SK-N-SH treated with all-trans-retinoic acid at 6 μM for 48 hours (cell line): ENCODE measurements around the gene OSMR.

Experiments
- ATAC-seq: fragments of 200-7000 bp; cut with Tn5 transposase; 3 replicates; pipeline ENCODE4 v1.9.1; 2020; ENCODE audit warnings: mild to moderate bottlenecking, moderate library complexity
- ARNTL ChIP-seq: fragments of 450-650 bp; formaldehyde crosslinking; IDR thresholded peaks from 2 replicates; pipeline ENCODE4 v1.5.0; 2020; ENCODE audit warnings: low read depth, mild to moderate bottlenecking, moderate library complexity, borderline replicate concordance
- BACH2 ChIP-seq: fragments of 250-450 bp; sonication (Bioruptor Pico); IDR thresholded peaks from 2 replicates; pipeline ENCODE4 v1.9.0; 2021; ENCODE audit warnings: mild to moderate bottlenecking, borderline replicate concordance
- CREB5 ChIP-seq: fragments of 250-450 bp; sonication (Bioruptor Pico); IDR thresholded peaks from 2 replicates; pipeline ENCODE4 v1.5.1; 2020; ENCODE audit warnings: low read depth, mild to moderate bottlenecking, moderate library complexity
- CSDC2 ChIP-seq: fragments of 250-450 bp; sonication (Bioruptor Pico); IDR thresholded peaks from 2 replicates; pipeline ENCODE4 v1.5.0; 2020; ENCODE audit warnings: mild to moderate bottlenecking, moderate library complexity
- ESRRG ChIP-seq: fragments of 250-450 bp; sonication (Bioruptor Pico); IDR thresholded peaks from 2 replicates; pipeline ENCODE4 v1.6.1; 2021; ENCODE audit warnings: mild to moderate bottlenecking
- GLIS3 ChIP-seq: fragments of 250-450 bp; sonication (Bioruptor Pico); IDR thresholded peaks from 2 replicates; pipeline ENCODE4 v1.5.0; 2020; ENCODE audit warnings: mild to moderate bottlenecking, moderate library complexity
- ISL1 ChIP-seq: fragments of 250-450 bp; sonication (Bioruptor Pico); IDR thresholded peaks from 2 replicates; pipeline ENCODE4 v2.1.2; 2022; ENCODE audit warnings: mild to moderate bottlenecking, moderate library complexity
- OSR1 ChIP-seq: fragments of 250-450 bp; sonication (Bioruptor Pico); IDR thresholded peaks from 2 replicates; pipeline ENCODE4 v1.8.0; 2022; ENCODE audit warnings: moderate library complexity, mild to moderate bottlenecking, inconsistent platforms
- PATZ1 ChIP-seq: fragments of 250-450 bp; sonication (Bioruptor Pico); IDR thresholded peaks from 2 replicates; pipeline ENCODE4 v1.8.0; 2020; ENCODE audit warnings: mild to moderate bottlenecking, moderate library complexity, borderline replicate concordance
- POU6F1 ChIP-seq: fragments of 250-450 bp; sonication (Bioruptor Pico); IDR thresholded peaks from 2 replicates; pipeline ENCODE4 v1.8.0; 2021; ENCODE audit warnings: low read depth, mild to moderate bottlenecking, moderate library complexity, borderline replicate concordance
- PPARA ChIP-seq: fragments of 250-450 bp; sonication (Bioruptor Pico); IDR thresholded peaks from 2 replicates; pipeline ENCODE4 v1.5.0; 2020; ENCODE audit warnings: mild to moderate bottlenecking, borderline replicate concordance
- RARB ChIP-seq: fragments of 250-450 bp; sonication (Bioruptor Pico); IDR thresholded peaks from 2 replicates; pipeline ENCODE4 v1.8.0; 2021; ENCODE audit warnings: mild to moderate bottlenecking, moderate library complexity
- SNAI2 ChIP-seq: fragments of 250-450 bp; sonication (Bioruptor Pico); IDR thresholded peaks from 2 replicates; pipeline ENCODE4 v1.5.0; 2020; ENCODE audit warnings: mild to moderate bottlenecking, moderate library complexity
- TCF4 ChIP-seq: fragments of 250-450 bp; sonication (Bioruptor Pico); IDR thresholded peaks from 2 replicates; pipeline ENCODE4 v1.8.0; 2021; ENCODE audit warnings: mild to moderate bottlenecking, moderate library complexity, borderline replicate concordance
- TOX ChIP-seq: fragments of 250-450 bp; sonication (Bioruptor Pico); IDR thresholded peaks from 2 replicates; pipeline ENCODE4 v1.8.0; 2021; ENCODE audit warnings: mild to moderate bottlenecking, moderate library complexity, borderline replicate concordance
- TSHZ2 ChIP-seq: fragments of 250-450 bp; sonication (Bioruptor Pico); IDR thresholded peaks from 2 replicates; pipeline ENCODE4 v1.5.0; 2020; ENCODE audit warnings: mild to moderate bottlenecking, moderate library complexity
- ZC3H10 ChIP-seq: fragments of 250-450 bp; sonication (Bioruptor Pico); IDR thresholded peaks from 2 replicates; pipeline ENCODE4 v1.5.1; 2021; ENCODE audit warnings: mild to moderate bottlenecking, moderate library complexity
- ZFP3 ChIP-seq: fragments of 250-450 bp; sonication (Bioruptor Pico); IDR thresholded peaks from 2 replicates; pipeline ENCODE4 v1.5.0; 2020; ENCODE audit warnings: mild to moderate bottlenecking, moderate library complexity
- ZFP30 ChIP-seq: fragments of 450-650 bp; formaldehyde crosslinking; IDR thresholded peaks from 2 replicates; pipeline ENCODE4 v1.5.0; 2022; ENCODE audit warnings: mild to moderate bottlenecking, moderate library complexity
- ZNF565 ChIP-seq: fragments of 450-650 bp; formaldehyde crosslinking; conservative IDR thresholded peaks from 2 replicates; pipeline ENCODE4 v1.5.0; 2020; ENCODE audit warnings: low read depth, mild to moderate bottlenecking, moderate library complexity
- ZNF70 ChIP-seq: fragments of 450-650 bp; formaldehyde crosslinking; IDR thresholded peaks from 2 replicates; pipeline ENCODE4 v1.5.0; 2020; ENCODE audit warnings: mild to moderate bottlenecking, moderate library complexity
- ZNF8 ChIP-seq: fragments of 450-650 bp; formaldehyde crosslinking; IDR thresholded peaks from 2 replicates; pipeline ENCODE4 v1.5.0; 2020; ENCODE audit warnings: mild to moderate bottlenecking, moderate library complexity
- TF ChIP-seq, protein P1 (sequence below): fragments of 250-450 bp; sonication (Bioruptor Pico); IDR thresholded peaks from 2 replicates; pipeline ENCODE4 v1.5.1; 2021; ENCODE audit warnings: mild to moderate bottlenecking, moderate library complexity

Gene OSMR

DNA sequence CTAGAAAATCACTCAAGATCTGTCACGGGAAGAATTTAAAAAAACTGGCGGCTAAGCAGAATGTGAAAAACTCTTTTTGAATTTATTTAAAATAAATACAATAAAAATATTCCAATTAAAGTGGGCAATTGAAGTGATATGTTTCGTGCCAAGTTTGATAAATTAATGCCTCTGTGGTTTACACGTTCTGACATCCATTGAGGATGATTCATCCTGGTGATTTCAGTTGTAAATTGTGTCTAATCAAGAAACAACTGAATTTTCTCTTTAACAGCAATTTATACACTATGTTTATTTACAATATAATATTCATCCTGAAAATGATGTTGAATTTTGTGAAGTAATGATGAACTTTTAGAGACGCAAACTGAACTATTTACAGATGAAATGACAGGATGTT, 21.0 kb upstream of the OSMR start:
- TF ChIP-seq ARNTL (no peak), ZC3H10 (CRISPR knock-in tag) (no peak), ZNF8 (CRISPR knock-in tag) (no peak), CSDC2 (CRISPR knock-in tag) (no peak), GLIS3 (CRISPR knock-in tag) (no peak), ZFP3 (CRISPR knock-in tag) (no peak), OSR1 (CRISPR knock-in tag) (no peak), SNAI2 (CRISPR knock-in tag) (no peak), ZNF70 (CRISPR knock-in tag) (no peak), TCF4 (CRISPR knock-in tag) (no peak), ESRRG (no peak), RARB (CRISPR knock-in tag) (no peak), POU6F1 (CRISPR knock-in tag) (no peak), TSHZ2 (no peak), ZFP30 (CRISPR knock-in tag) (no peak)
- TF ChIP-seq, protein P1, sequence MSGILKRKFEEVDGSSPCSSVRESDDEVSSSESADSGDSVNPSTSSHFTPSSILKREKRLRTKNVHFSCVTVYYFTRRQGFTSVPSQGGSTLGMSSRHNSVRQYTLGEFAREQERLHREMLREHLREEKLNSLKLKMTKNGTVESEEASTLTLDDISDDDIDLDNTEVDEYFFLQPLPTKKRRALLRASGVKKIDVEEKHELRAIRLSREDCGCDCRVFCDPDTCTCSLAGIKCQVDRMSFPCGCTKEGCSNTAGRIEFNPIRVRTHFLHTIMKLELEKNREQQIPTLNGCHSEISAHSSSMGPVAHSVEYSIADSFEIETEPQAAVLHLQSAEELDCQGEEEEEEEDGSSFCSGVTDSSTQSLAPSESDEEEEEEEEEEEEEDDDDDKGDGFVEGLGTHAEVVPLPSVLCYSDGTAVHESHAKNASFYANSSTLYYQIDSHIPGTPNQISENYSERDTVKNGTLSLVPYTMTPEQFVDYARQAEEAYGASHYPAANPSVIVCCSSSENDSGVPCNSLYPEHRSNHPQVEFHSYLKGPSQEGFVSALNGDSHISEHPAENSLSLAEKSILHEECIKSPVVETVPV (CRISPR knock-in tag): no peak
- no peak for ATAC-seq

- no peak for TF ChIP-seq ZC3H10 (CRISPR knock-in tag)
- no peak for TF ChIP-seq CSDC2 (CRISPR knock-in tag)
- no peak for TF ChIP-seq OSR1 (CRISPR knock-in tag)
- ATAC-seq: no peak
Measured at GRCh38 chr5:38825494-38825893, 20.3 kb upstream of the OSMR start.

DNA sequence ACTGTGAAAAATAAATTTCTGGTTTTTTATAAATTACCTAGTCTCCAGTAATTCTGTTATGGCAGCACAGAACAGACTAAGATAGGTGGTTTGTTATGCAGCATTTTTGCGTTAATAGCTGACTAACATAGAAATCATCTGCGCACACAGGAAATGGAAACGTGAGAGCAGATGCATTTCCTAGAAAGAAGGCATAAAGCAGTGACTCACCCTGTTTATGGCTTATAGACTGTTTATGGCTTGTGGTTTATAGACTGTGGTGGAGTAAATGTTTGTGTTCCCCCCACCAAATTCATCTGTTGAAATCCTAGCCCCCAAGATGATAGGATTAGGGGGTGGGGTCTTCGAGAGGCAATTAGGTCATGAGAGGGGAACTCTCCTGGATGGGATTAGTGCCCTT, 18.3 kb upstream of the OSMR start:
- ATAC-seq: no peak
- TF ChIP-seq OSR1 (CRISPR knock-in tag) (no peak), ZNF565 (CRISPR knock-in tag) (no peak)

DNA sequence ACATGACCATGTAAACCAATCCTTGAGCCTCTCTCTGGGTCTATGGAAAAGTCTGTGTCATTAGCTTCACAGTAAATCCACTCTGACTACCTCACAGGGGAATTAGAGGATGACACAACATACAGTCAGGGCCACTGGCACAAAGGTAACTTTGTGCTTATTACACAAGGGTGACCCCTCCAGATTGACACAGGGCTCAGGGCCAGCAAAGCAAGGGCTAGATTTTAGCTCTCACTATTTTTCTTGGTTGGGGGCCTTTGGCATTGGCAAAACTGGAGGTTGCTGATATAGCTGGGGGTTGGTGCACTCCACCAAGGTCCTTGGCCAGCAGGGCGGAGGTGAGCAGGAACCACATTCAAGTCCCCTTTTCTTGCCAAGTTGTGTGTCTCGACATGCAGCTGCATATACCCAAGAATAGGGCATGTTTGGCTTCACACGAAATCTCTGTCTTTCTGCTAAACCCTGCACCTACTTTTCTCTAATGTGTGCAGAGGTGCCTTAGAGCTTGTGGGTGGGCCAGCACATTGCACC, 15.2 kb upstream of the OSMR start:
- TF ChIP-seq ZNF8 (CRISPR knock-in tag) (no peak), TCF4 (CRISPR knock-in tag) (no peak), CREB5 (no peak)
- TF ChIP-seq, all 23 proteins: peak for 0
- ATAC-seq: no peak

- no peak for TF ChIP-seq ZFP30 (CRISPR knock-in tag)
- no peak for TF ChIP-seq TOX
- no peak for TF ChIP-seq ZNF565 (CRISPR knock-in tag)
- TF ChIP-seq RARB (CRISPR knock-in tag): no peak
- no peak for TF ChIP-seq BACH2 (CRISPR knock-in tag)
- TF ChIP-seq CSDC2 (CRISPR knock-in tag): no peak
- TF ChIP-seq ISL1: no peak
- TF ChIP-seq PATZ1 (CRISPR knock-in tag): no peak
- TF ChIP-seq OSR1 (CRISPR knock-in tag): no peak
- no peak for TF ChIP-seq PPARA
- TF ChIP-seq TSHZ2: no peak
- no peak for TF ChIP-seq TCF4 (CRISPR knock-in tag)
- TF ChIP-seq ZFP3 (CRISPR knock-in tag): no peak
- ATAC-seq: no peak
Measured at GRCh38 chr5:38831117-38831516, 14.7 kb upstream of the OSMR start.
